ENCODE data around the gene METTL25. TPM values are rescaled to one million over a fixed set of nuclear protein-coding genes. Genes with fewer than 3 reads are reported as not detected.
"Not testable (repeated sequence)": the region's sequence is repeated elsewhere in the genome, so short reads cannot be mapped to it uniquely, and the experiment has no call there.

METTL25 gene
- total RNA-seq, 1 experiment from 2014 or later, result 3.5 TPM

GRCh38 chr12:82359115-82359478, 768 bp downstream of the METTL25 start:
- Histone ChIP-seq H3K27ac (ENCODE audit: low read length) (peak overlapping the region; percentile 73), H3K4me1 (ENCODE audit: control insufficient read depth, insufficient read depth, low read length) (peaks cover 8% of the 10 kb centered on the region), H3K9me3 (ENCODE audit: control insufficient read depth, insufficient read depth, low read depth, low read length) (no peaks in the 10 kb centered on the region), H3K36me3 (ENCODE audit: control insufficient read depth, insufficient read depth, low read length) (peaks cover 30% of the 10 kb centered on the region), H3K4me3 (ENCODE audit: low read depth in 2 of 2, low read length in 2 of 2) (peak overlapping the region; percentile 99 to 100), H3K27me3 (ENCODE audit: control insufficient read depth, insufficient read depth, low read length) (no peaks in the 10 kb centered on the region)
- CTCF ChIA-PET, result no interaction called here
- BruUV-seq (replicated peaks), result TSS peak; percentile 69
- POLR2A ChIA-PET, result no interaction called here
- in situ Hi-C loops (cut with HindIII; ENCODE audit: low pct_unique_long_range_greater_than_20kb, low sequenced_read_pairs), result no loop called here
- no peak for TF ChIP-seq CTCF (IDR thresholded peaks at IDR 0.05)
- TF ChIP-seq POLR2AphosphoS5 (IDR thresholded peaks at IDR 0.05; ENCODE audit: low read depth, low read length), result no peak
- no peak for TF ChIP-seq REST (IDR thresholded peaks at IDR 0.05; ENCODE audit: insufficient read depth in 1 of 2, low read depth in 2 of 2, low read length in 1 of 2)
- TF ChIP-seq SIN3A (IDR thresholded peaks at IDR 0.05; ENCODE audit: borderline replicate concordance, insufficient read depth, low read depth, low read length), result no peak
- no peak for TF ChIP-seq TCF7L2 (IDR thresholded peaks at IDR 0.05; ENCODE audit: low read depth, low read length)
- ATAC-seq (0 out of 2 replicates have a peak, but pooled peaks have one; percentile 13), DNase-seq (ENCODE audit: low read depth, low spot score) (no peak)
- intact Hi-C loops (cut with micrococcal nuclease; ENCODE audit: unreplicated experiment), result no loop called here

- POLR2A ChIA-PET; intact Hi-C loops (cut with micrococcal nuclease; ENCODE audit: unreplicated experiment); H3K27me3 ChIP-seq (ENCODE audit: control insufficient read depth, insufficient read depth, low read length); H3K27ac ChIP-seq (ENCODE audit: low read length); H3K9me3 ChIP-seq (ENCODE audit: control insufficient read depth, insufficient read depth, low read depth, low read length); in situ Hi-C loops (cut with HindIII; ENCODE audit: low pct_unique_long_range_greater_than_20kb, low sequenced_read_pairs); BruUV-seq (replicated peaks); H3K4me3 ChIP-seq (ENCODE audit: low read depth in 2 of 2, low read length in 2 of 2); DNase-seq (ENCODE audit: low read depth, low spot score); H3K4me1 ChIP-seq (ENCODE audit: control insufficient read depth, insufficient read depth, low read length); ATAC-seq: not testable (repeated sequence)
- peaks cover 13% of the 10 kb centered on the region for H3K36me3 ChIP-seq (ENCODE audit: control insufficient read depth, insufficient read depth, low read length)
- CTCF ChIA-PET, result interaction anchor here (0.6 kb wide), 1 partner anchor 425 kb away, joined by 5 read pairs; no protein-coding TSS in a partner anchor
Measured at GRCh38 chr12:82360834-82361233, 2.5 kb downstream of the METTL25 start.

- peaks cover 9% of the 10 kb centered on the region for H3K36me3 ChIP-seq (ENCODE audit: control insufficient read depth, insufficient read depth, low read length)
- POLR2A ChIA-PET, result no interaction called here
- no peaks in the 10 kb centered on the region for H3K9me3 ChIP-seq (ENCODE audit: control insufficient read depth, insufficient read depth, low read depth, low read length)
- intact Hi-C loops (cut with micrococcal nuclease; ENCODE audit: unreplicated experiment), result no loop called here
- CTCF ChIA-PET, result interaction anchor here (0.6 kb wide), 1 partner anchor 424 kb away, joined by 5 read pairs; no protein-coding TSS in a partner anchor
- H3K27ac ChIP-seq (ENCODE audit: low read length), result no peak overlapping the region
- no TSS peak for BruUV-seq (replicated peaks)
- in situ Hi-C loops (cut with HindIII; ENCODE audit: low pct_unique_long_range_greater_than_20kb, low sequenced_read_pairs), result no loop called here
- ATAC-seq, result no peak
- H3K27me3 ChIP-seq (ENCODE audit: control insufficient read depth, insufficient read depth, low read length), result no peaks in the 10 kb centered on the region
- no peak for TF ChIP-seq SIN3A (IDR thresholded peaks at IDR 0.05; ENCODE audit: borderline replicate concordance, insufficient read depth, low read depth, low read length)
- no peak for TF ChIP-seq REST (IDR thresholded peaks at IDR 0.05; ENCODE audit: insufficient read depth in 1 of 2, low read depth in 2 of 2, low read length in 1 of 2)
- no peak for TF ChIP-seq CTCF (IDR thresholded peaks at IDR 0.05)
- TF ChIP-seq POLR2AphosphoS5 (IDR thresholded peaks at IDR 0.05; ENCODE audit: low read depth, low read length), result no peak
- no peak for TF ChIP-seq TCF7L2 (IDR thresholded peaks at IDR 0.05; ENCODE audit: low read depth, low read length)
- no peak overlapping the region for H3K4me3 ChIP-seq (ENCODE audit: low read depth in 2 of 2, low read length in 2 of 2)
- no peak for DNase-seq (ENCODE audit: low read depth, low spot score)
- peaks cover 8% of the 10 kb centered on the region for H3K4me1 ChIP-seq (ENCODE audit: control insufficient read depth, insufficient read depth, low read length)
Measured at GRCh38 chr12:82361461-82361915, 3.2 kb downstream of the METTL25 start.
